Measurements from ENCODE around the gene FAM3C.
A peak's percentile ranks its signal among the peaks of the same experiment; 100 is the strongest.

Gene FAM3C

GRCh38 chr7:121410829-121411596 is 14.9 kb upstream of the FAM3C start:
- DNase-seq (ENCODE audit: low read depth in 2 of 2): no peak

- no peak for DNase-seq (ENCODE audit: low read depth in 2 of 2)
Measured at GRCh38 chr7:121406944-121407343, 10.8 kb upstream of the FAM3C start.

GRCh38 chr7:121406461-121406860 is 10.4 kb upstream of the FAM3C start:
- DNase-seq (ENCODE audit: low read depth in 2 of 2): no peak

- DNase-seq (ENCODE audit: low read depth in 2 of 2): no peak
Measured at GRCh38 chr7:121404348-121404747, 8.2 kb upstream of the FAM3C start.

- DNase-seq (ENCODE audit: low read depth in 2 of 2): no peak
Measured at GRCh38 chr7:121402701-121403100, 6.6 kb upstream of the FAM3C start.

GRCh38 chr7:121401896-121402295 is 5.8 kb upstream of the FAM3C start:
- DNase-seq (ENCODE audit: low read depth in 2 of 2): no peak

GRCh38 chr7:121398246-121398645 is 2.1 kb upstream of the FAM3C start:
- no peak for DNase-seq (ENCODE audit: low read depth in 2 of 2)

GRCh38 chr7:121397822-121398221 is 1.7 kb upstream of the FAM3C start:
- DNase-seq (ENCODE audit: low read depth in 2 of 2): no peak

GRCh38 chr7:121397361-121397760 is 1.3 kb upstream of the FAM3C start:
- DNase-seq (ENCODE audit: low read depth in 2 of 2): no peak

- peak; percentile 24 to 40 for DNase-seq (ENCODE audit: low read depth in 2 of 2)
Measured at GRCh38 chr7:121395494-121395960, 581 bp downstream of the FAM3C start.

- DNase-seq (ENCODE audit: low read depth in 2 of 2): no peak
Measured at GRCh38 chr7:121394709-121395140, 1.4 kb downstream of the FAM3C start.

- no peak for DNase-seq (ENCODE audit: low read depth in 2 of 2)
Measured at GRCh38 chr7:121393005-121393366, 3.1 kb downstream of the FAM3C start.

GRCh38 chr7:121392277-121393004 is 3.7 kb downstream of the FAM3C start:
- DNase-seq (ENCODE audit: low read depth in 2 of 2): no peak

GRCh38 chr7:121391686-121392085 is 4.4 kb downstream of the FAM3C start:
- no peak for DNase-seq (ENCODE audit: low read depth in 2 of 2)

- no peak for DNase-seq (ENCODE audit: low read depth in 2 of 2)
Measured at GRCh38 chr7:121390617-121391016, 5.5 kb downstream of the FAM3C start.

GRCh38 chr7:121390109-121390508 is 6.0 kb downstream of the FAM3C start:
- DNase-seq (ENCODE audit: low read depth in 2 of 2): no peak

GRCh38 chr7:121388950-121389349 is 7.2 kb downstream of the FAM3C start:
- DNase-seq (ENCODE audit: low read depth in 2 of 2): no peak

- no peak for DNase-seq (ENCODE audit: low read depth in 2 of 2)
Measured at GRCh38 chr7:121385800-121386179, 10.3 kb downstream of the FAM3C start.

- no peak for DNase-seq (ENCODE audit: low read depth in 2 of 2)
Measured at GRCh38 chr7:121385056-121385799, 10.9 kb downstream of the FAM3C start.

GRCh38 chr7:121384265-121384664 is 11.8 kb downstream of the FAM3C start:
- DNase-seq (ENCODE audit: low read depth in 2 of 2): no peak

GRCh38 chr7:121383235-121383910 is 12.7 kb downstream of the FAM3C start:
- no peak for DNase-seq (ENCODE audit: low read depth in 2 of 2)

GRCh38 chr7:121382473-121382872 is 13.6 kb downstream of the FAM3C start:
- no peak for DNase-seq (ENCODE audit: low read depth in 2 of 2)

Measured in stimulated activated CD8-positive, alpha-beta memory T cell treated with anti-CD3 and anti-CD28 coated beads, Interleukin-2, amount 100 ng/mL, for 48 hours (primary cell).